22Rv1 (cell line): Measurements from ENCODE around the gene COP1.

Source experiments
- CTCF ChIP-seq: fragments of 450-650 bp; IDR thresholded peaks from 2 replicates; pipeline ENCODE4 v1.5.1; 2017; ENCODE audit warnings: mild to moderate bottlenecking
- ZFX ChIP-seq: fragments of 450-650 bp; IDR thresholded peaks from 2 replicates; pipeline ENCODE4 v1.6.1; 2017; ENCODE audit warnings: antibody characterized with exemption, borderline replicate concordance

- TF ChIP-seq CTCF (no peak), ZFX (no peak)
Observed at GRCh38 chr1:176068256-176068655, 138.8 kb downstream of the COP1 start.
